ENCODE results near the gene RRP1.

GRCh38 chr21:43781846-43782245, 7.5 kb upstream of the RRP1 start:
- TF ChIP-seq EZH2 (IDR thresholded peaks at IDR 0.05) (no peak), POLR2AphosphoS5 (IDR thresholded peaks at IDR 0.05; ENCODE audit: borderline replicate concordance, low read depth, low read length) (no peak), FOXP2 (optimal IDR thresholded peaks at IDR 0.05; ENCODE audit: control extremely low read depth, extremely low read length, insufficient read depth) (no peak)

Data from SK-N-MC (cell line).